CD4-positive, alpha-beta T cell treated with Interleukin-17A for 4 hours (primary cell): ENCODE measurements around the gene ARHGAP24.

Source experiments
- DNase-seq: peaks from one replicate; pipeline ENCODE4 v3.0.0-alpha.2; 2020; ENCODE audit warnings: mixed read lengths

ARHGAP24 gene

GRCh38 chr4:85520765-85521749, 46.1 kb downstream of the ARHGAP24 start:
- DNase-seq = no peak

DNA sequence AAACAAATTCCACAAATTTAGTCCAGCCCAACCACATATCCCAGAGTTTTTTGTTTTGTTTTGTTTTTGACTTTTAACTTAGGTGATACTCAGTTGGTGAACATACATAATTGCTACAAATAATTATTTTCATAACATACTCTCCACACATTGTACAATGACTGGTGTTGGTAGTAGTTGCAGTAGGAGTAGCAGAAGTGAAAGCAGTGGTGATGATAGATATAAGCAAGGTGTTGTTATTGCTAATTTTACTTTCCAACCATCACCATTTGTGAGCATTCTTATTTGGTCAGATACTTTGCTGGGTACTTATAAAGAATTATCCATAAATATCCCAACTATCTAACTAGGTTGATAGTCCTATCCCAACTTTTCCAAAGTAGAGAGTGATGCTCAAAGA, 47.3 kb downstream of the ARHGAP24 start:
- no peak for DNase-seq

DNA sequence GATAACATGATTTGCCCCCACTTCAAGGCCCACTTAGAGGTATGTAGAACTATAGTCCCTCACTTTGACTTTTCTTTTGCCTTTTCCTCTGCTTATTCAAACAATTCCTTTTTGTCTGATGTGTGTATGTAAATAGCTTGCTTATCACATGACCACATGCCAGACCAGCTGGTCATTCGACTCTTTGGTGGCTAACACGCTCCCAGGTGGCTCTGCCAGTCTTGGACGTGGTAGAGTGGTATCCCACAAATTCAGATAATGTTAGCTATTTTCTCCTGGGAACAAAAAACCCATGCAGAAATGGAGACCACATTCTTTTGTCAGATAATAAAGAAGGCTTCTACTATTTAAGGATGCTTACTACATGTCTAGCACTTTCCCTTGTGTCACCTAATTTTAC, 47.9 kb downstream of the ARHGAP24 start:
- DNase-seq = no peak

DNA sequence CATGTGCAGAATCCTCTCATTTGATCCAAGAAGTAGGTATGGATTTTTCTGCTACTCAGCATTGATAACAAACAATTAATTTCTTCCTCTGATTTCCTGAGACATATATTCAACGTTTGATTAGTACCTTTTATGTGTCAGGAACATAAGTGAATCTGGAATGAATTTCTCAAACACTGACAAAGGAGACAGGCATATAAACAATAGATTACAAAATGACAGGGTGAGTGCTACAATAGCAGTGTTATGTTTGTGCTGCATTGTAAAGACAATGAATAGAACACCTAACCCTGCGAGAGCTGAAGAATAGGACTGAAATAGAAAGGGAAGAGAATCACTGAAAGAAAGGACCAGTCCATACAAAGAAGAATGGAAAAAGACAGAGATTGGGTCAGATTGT, 52.9 kb downstream of the ARHGAP24 start:
- DNase-seq = no peak

DNA sequence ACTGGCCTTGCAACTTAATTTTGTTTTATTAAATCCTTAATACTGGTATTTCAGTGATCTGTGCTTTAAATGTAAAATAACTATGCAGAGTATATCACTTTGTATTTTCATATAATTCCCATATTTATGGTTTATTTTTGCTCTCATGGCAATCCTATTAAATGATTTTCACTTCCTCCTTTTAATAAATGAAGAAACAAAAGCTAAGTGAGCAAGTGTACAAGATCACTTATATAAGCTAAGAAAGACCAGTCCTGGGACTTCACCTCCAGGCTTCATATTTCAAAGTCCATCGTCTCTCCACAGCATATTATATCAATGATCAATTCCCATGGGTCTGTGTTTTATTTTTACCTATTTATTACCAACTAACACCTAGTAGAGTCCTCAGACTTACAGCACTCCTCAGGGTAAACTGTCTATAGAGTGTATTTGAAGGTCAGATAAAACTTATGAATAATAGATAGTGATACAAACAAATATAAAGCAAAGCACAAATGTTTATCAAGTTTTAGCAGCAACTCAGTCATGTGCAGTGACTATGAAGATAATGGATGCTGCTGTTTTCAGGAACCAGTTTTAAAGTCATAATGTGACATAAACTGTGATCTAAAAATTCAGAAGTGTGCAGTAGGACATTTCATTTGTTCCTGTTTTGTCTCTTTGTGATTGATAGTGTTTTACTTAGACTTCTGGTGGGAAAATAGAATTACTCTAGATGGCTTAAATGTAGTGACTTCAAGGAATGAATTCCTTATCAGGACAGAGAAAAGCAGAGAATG, 56.8 kb downstream of the ARHGAP24 start:
- no peak for DNase-seq

GRCh38 chr4:85534120-85534519, 59.2 kb downstream of the ARHGAP24 start:
- no peak for DNase-seq

- no peak for DNase-seq
Measured at GRCh38 chr4:85543832-85544231, 68.9 kb downstream of the ARHGAP24 start.

GRCh38 chr4:85544751-85545150, 69.8 kb downstream of the ARHGAP24 start:
- DNase-seq = no peak

DNA sequence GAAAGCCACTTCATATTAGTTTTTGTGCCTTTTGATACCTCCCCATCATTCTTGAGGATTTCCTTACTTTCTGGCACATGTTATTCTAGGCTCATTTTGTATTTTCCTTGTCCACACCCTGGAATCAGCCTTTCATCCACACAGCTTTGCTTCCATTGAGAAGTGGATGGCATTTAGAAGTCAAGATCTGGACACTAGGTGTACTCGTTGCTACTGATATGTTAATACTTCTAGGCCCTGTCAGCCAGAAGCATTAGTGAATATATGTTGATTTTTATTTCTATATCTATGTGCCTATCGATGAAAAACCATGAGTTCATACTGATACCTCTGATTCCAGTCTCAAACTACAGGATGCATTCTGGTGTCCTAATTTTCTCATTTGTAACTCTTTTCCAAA, 73.2 kb downstream of the ARHGAP24 start:
- no peak for DNase-seq

GRCh38 chr4:85548841-85549240, 73.9 kb downstream of the ARHGAP24 start:
- no peak for DNase-seq

- DNase-seq = no peak
Measured at GRCh38 chr4:85555206-85555605, 80.3 kb downstream of the ARHGAP24 start.

DNA sequence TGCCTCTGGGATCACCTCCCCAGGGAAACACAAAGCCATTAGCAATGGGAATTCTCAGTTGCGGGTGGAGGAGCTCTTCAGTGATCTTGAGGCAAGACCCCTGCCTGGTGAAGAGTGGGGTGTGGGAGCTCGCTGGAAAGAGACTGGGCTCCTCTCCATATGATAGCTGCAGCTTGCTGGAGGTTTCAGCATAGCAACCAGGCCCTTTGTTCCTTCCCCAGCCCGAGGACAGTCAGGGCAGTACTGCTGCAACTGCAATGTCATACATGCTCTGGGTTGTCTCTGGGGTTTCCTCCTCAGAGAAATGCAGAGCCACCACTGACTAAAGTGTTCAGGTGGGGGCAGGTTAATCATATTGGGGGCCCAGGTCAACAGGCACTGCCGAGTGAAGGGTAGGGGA, 81.3 kb downstream of the ARHGAP24 start:
- no peak for DNase-seq

DNA sequence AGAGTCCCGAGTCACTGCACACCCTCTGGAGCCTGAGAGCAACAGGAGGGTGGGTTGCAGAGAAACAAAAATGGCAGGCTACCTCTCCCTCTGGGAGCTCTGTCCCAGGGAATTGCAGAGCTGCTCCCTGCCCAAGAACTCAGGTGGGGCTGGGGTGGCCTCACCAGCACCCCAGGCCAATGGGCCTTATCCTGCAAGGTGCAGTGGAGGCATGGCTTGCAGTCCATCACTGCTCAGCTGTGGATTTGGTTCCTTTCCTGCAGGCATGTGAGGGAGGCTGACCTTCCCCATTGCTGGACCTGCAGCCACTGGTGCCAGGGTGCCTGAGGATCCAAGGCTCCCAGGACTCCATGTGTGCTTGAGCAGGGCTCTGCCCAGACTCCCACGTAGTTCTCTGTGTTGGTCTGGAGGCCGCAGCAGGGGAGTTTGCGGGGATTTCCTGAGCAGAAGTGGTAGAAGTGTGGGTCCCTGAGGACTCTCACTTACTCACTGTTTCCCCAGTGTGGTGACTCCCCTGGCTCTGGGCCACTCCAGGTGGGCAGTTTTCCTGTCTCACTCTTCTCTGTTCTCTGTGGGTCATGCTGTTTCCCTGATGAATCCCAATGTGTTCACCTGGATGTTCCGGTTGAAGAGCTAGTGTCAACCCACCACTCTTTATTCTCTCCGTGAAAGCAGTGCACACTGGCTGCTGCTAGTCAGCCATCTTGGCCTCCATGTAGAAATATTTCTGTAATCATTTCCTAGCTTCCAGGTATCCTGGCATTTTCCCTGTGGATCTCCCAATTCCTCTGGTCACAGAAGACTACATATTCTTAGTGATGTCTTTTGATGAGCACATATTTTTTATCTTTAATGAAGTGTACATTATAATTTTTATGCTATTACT, 82.3 kb downstream of the ARHGAP24 start:
- no peak for DNase-seq

- no peak for DNase-seq
Measured at GRCh38 chr4:85565761-85566480, 91.0 kb downstream of the ARHGAP24 start.

DNA sequence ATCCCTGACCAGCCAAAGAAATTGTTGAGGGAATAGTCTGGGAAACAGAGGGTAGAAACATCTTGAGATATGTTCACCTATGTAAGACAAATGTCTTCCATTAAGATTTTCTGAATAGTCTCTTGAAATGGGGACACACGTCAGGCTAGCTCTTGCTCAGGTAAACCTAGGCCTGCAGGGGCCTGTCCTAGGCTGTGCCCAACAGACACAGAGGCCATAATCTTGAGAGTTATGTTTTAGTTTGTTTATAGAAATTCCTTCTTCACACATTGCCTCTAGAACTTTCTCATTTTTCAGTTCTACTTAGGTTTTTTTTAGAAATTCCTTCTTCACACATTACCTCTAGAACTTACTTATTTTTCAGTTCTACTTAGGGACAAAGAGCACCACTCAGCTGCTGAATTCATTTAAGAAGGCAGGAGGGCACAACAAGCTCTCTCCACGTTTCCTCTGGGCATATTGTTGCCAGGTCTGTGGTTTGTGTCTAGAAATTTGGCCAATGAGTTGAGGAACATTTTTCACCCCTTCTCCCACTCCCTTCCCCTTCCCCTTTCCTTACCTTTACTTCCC, 94.9 kb downstream of the ARHGAP24 start:
- no peak for DNase-seq

GRCh38 chr4:85570388-85570787, 95.4 kb downstream of the ARHGAP24 start:
- no peak for DNase-seq

- no peak for DNase-seq
Measured at GRCh38 chr4:85571008-85571407, 96.1 kb downstream of the ARHGAP24 start.

GRCh38 chr4:85573270-85573669, 98.3 kb downstream of the ARHGAP24 start:
- no peak for DNase-seq

GRCh38 chr4:85577307-85577706, 102.4 kb downstream of the ARHGAP24 start:
- no peak for DNase-seq

DNA sequence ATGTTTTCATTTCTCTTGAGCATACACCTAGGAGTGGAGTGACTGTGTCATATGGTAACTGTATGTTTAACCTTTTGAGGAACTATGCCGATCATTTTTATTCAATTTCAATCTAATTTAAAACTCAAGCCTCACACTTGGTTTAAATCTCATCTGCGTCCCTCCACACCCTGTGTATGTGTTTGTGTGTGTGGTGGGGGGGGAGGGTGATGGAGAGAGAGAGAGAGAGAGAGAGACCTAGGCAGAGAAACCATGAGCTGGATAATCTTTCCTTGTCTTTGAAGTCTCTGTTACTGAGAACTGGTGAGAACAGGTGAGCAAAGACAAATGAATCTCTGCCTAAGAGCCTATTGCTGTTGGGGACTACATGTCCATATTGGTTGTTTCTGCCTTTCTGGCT, 105.0 kb downstream of the ARHGAP24 start:
- DNase-seq = no peak

- DNase-seq = no peak
Measured at GRCh38 chr4:85580489-85580888, 105.5 kb downstream of the ARHGAP24 start.

DNA sequence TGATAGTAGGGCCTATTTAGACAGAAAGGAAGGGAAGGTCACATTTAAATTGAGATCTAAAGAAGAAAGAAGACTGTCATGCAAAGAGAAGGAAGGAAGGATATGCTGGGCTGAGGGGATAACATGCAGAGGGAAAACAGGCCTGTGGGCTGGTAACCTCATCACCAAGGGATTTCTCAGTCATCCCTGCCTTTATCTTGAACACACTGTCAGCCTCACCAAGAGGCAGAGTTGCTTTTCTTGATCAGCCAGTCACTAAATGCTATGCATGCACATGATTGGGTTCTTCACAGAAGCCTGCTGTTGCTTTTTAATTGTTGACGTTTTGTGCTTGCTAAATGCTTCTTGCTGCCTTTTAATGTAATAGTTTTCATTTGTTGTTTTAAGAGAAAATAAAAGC, 113.0 kb downstream of the ARHGAP24 start:
- no peak for DNase-seq
